CD4-positive, alpha-beta T cell treated with Interferon gamma for 1 hour (primary cell): ENCODE measurements around the gene NUDT15.
"Not testable (repeated sequence)": the region's sequence is repeated elsewhere in the genome, so short reads cannot be mapped to it uniquely, and the experiment has no call there.

ENCODE experiments used
- DNase-seq: peaks from one replicate; pipeline ENCODE4 v3.0.0-alpha.2; 2020

NUDT15 gene

GRCh38 chr13:48043789-48044503, 6.4 kb downstream of the NUDT15 start:
- DNase-seq = no peak

- DNase-seq = no peak
Observed at GRCh38 chr13:48050550-48050949, 13.0 kb downstream of the NUDT15 start.

DNA sequence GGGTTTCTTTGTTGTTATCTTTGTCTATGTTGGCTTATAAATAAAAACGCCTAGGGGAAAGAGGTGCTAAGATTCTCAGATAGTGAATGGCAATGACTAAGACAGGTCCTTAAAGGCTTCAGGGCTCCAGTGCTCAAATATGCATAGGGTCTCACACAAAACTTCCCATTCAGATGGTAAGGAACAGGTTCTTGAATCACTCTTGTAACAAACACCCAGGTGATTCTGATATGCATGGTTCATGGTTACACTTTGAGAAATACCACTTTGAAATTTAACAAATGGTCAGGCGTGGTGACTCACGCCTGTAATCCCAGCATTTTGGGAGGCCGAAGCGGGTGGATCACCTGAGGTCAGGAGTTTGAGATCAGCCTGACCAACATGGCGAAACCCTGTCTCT, 17.1 kb downstream of the NUDT15 start:
- no peak for DNase-seq

DNA sequence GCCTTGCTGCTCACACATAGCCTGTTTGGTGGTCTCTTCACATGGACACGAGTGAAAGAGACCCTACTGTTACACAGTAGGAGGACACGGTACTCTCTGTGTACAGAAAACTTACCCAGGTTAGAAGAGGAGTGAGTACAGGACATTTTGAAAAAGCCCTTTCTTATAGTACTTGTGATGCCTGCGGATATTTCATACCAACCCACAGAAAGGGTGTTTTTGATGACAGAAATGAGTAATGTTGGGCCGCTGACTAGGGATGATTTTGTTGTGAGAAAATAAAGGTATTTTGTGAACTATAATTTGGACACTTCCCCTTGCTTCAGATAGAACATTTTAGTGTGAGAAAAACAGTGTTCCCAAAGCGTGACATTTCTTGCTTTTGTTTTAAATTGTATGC, 18.2 kb downstream of the NUDT15 start:
- DNase-seq = no peak

DNA sequence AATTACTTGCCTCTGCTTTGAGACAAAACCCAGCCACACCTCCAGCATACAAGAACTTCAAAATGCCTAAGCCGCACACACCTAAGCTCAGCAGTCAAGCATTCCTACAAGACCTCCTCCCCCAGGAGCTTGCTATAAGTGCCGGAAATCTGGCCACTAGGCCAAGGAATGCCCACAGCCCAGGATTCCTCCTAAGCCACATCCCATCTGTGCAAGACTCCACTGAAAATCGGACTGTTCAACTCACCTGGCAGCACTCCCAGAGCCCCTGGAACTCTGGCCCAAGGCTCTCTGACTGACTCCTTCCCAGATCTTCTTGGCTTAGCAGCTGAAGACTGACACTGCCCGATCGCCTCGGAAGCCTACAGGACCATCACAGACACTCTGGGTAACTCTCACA, 21.0 kb downstream of the NUDT15 start:
- DNase-seq = not testable (repeated sequence)

DNA sequence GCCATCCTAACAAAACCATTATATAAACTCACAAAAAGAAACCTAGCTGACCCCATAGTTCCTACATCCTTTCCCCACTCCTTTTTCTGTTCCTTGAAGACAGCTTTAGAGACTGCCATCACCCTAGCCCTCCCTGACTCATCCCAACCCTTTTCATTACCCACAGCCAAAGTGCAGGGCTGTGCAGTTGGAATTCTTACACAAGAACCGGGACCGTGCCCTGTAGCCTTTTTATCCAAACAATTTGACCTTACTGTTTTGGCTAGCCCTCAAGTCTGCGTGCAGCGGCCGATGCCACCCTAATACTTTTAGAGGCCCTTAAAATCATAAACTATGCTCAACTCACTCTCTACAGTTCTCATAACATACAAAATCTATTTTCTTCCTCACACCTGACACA, 22.4 kb downstream of the NUDT15 start:
- DNase-seq = not testable (repeated sequence)

DNA sequence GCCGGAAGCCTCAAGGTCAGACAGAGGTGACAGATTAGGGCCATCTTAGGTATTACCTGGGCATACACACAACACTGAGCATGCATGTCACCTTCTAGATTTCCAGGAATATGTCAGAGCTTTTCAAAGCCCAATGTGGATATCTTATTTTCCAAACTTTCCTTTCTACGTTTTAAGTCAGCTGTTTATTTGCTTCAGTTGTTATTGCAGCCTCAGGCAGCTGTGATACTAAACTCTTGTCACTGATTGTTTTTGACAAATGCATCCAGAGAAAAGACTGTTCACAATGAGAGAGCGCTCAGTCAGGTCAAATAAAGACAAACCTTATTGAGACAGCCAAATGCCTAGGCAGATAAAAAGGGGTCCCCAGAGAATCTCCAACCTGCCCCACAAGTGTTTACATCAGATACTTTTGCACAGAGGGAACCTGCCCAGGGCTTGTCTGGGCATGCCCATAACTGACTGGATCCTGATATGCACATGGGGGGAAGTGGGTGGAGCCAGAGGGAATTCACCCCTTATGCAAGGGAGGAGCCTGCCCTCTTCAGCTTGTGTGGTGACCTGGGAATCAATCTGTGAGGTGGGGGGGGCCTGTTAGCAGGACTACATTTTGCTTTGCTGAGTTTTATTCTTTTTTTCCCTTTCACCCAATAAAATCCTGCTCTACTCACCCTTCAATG, 28.9 kb downstream of the NUDT15 start:
- DNase-seq = no peak

- DNase-seq = no peak
Observed at GRCh38 chr13:48068036-48068435, 30.5 kb downstream of the NUDT15 start.

DNA sequence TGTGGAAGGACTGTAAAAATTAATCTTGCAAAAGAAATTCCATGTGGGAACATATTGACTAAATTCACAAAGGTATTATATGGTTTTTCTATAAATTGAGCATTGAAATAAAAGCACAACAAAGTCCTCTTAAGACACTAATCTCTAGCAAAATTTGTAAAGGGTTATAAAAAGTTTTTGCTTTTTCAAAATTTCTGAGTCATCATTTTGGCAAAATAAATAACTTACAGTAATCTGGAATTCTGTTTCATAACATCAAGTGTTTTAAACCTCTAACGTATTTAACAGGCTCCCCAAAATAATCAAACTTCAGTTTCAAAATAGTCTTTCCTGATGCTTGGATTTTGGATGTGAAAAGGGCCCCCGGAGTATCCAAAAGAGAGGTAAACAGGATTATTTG, 31.4 kb downstream of the NUDT15 start:
- DNase-seq = no peak

- no peak for DNase-seq
Observed at GRCh38 chr13:48069573-48069972, 32.0 kb downstream of the NUDT15 start.

GRCh38 chr13:48070942-48071341, 33.4 kb downstream of the NUDT15 start:
- DNase-seq = no peak

DNA sequence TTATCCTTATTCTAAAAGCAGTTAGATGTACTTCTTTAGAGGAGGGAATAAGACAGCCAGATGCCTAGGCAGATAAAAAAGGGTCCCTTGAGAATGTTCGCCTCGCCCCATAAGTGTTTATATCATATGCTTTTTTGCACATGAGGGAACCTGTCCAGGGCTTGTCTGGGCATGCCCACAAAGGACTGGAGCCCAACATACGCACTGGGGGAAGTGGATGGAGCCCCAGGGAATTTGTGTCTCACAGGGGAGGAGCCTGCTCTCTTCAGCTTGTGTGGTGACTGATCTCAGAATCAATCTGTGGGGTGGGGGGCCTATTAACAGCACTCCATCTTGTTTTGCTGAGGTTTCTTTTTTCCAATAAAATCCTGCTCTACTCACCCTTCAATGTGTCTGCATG, 34.8 kb downstream of the NUDT15 start:
- no peak for DNase-seq

GRCh38 chr13:48072787-48073186, 35.3 kb downstream of the NUDT15 start:
- DNase-seq = no peak

DNA sequence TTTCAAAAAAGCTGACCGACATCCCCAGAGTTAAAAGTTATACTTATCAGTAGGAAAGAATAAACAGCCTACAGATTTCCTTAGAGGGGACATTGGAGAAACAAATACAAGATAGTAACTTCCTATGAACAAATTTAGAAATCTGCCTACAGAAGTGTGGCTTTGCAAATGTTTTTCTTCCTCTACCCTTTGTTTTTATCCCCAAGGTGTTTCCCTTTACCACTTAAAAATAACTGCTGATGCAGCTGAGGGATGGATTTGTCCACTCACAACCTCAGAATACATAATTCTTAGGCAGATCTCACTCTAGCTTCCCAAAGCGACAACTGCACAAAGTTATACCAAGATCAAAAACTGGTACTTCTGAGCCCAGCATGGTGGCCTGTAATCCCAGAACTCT, 36.5 kb downstream of the NUDT15 start:
- no peak for DNase-seq

DNA sequence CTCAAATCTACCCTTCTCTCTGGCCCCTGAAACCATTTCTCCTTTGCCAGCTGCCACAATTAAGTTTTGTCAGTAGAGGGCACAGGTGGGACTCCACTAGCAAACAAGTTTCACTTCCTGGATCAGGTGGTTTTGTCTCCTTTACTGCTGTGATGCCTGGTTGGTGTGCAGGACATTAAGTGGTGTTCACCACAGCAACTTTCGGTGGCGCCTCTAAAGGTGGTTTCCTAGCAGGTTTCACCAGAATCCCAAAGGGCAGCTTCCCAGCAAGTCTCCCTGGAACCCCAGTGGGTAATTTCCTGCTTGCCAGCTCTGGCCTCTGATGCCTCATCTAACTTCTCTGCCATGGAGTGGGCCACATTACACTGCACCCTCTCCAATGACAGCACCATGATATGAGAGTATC, 40.7 kb downstream of the NUDT15 start:
- peak; percentile 14 for DNase-seq

GRCh38 chr13:48081739-48082138, 44.2 kb downstream of the NUDT15 start:
- no peak for DNase-seq

GRCh38 chr13:48086272-48086671, 48.7 kb downstream of the NUDT15 start:
- DNase-seq = no peak

GRCh38 chr13:48093588-48093987, 56.1 kb downstream of the NUDT15 start:
- no peak for DNase-seq

DNA sequence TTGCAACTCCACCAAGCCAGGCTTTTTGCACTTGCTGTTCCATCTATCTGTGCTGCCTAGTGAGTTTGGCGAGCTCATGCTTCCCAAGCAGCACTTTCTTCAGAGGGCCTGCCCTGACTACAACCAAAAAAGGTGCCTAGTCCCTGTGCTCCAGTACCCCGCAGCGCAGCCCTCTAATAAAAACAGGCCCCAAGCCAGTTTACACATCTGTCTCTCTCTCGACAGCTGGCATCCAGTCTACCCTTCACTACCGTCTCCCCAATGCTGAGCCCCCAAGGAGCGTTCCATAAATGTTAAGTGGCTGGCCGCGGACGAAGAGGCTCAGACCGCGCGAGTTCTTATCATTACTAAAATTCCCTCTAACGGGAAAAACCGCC, 56.9 kb downstream of the NUDT15 start:
- DNase-seq = no peak

DNA sequence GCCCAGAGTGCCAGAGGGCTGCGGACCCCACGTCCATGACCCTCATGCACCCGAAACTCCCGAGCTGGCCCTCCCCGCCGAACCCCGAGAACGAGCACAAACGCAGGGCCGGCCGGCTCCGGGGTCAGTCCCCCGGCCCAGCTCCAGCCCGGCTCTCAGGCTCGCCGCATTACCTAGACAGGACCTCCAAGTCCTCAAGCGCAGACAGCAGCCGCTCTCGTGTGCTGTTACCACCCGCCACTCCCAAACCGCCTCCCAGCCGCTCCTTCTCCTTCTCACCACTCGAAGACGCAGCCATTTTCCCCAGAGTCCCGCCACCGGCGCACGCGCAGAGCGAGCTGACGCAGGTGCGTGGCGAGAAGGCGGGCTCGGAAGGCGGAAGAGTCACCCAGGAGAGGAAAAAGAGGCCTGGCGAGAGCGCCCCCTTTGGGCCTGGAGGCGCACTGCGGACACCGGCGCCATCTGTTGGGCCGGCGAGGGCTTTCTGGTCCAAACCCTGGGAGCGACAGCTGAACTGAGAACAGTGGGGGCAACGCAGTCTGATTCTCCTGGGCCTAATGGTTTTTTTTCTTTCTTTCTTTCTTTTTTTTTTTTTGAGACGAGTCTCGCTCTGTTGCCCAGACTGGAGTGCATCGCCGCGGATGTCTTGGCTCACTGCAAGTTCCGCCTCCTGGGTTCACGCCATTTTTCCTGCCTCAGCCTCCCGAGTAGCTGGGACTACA, 57.4 kb downstream of the NUDT15 start, which contains the start of gene MED4:
Gene MED4, minus strand, starts transcription at position 324 of the 722 bp plus-strand sequence. Its CDS starts 26 bp downstream, at position 298.
- peak; percentile 95 for DNase-seq

GRCh38 chr13:48096670-48097069, 59.1 kb downstream of the NUDT15 start:
- no peak for DNase-seq
